Fibroblast of gingiva (primary cell): ENCODE results near the gene ZNF609.

Source experiments
- DNase-seq: peaks from one replicate; pipeline ENCODE4 v3.0.0-alpha.2; 2011; ENCODE audit warnings: low read depth

Gene ZNF609

GRCh38 chr15:64502551-64502950, 42.2 kb downstream of the ZNF609 start:
- DNase-seq, result no peak

GRCh38 chr15:64503197-64503596, 42.8 kb downstream of the ZNF609 start:
- DNase-seq, result no peak

- no peak for DNase-seq
These were observed 43.3 kb downstream of the ZNF609 start for GRCh38 chr15:64503640-64504039.

- peak; percentile 54 for DNase-seq
These were observed 47.0 kb downstream of the ZNF609 start for GRCh38 chr15:64507293-64507802.

GRCh38 chr15:64507845-64508244, 47.5 kb downstream of the ZNF609 start:
- no peak for DNase-seq

GRCh38 chr15:64513823-64514222, 53.4 kb downstream of the ZNF609 start:
- DNase-seq, result no peak

GRCh38 chr15:64515196-64515595, 54.8 kb downstream of the ZNF609 start:
- DNase-seq, result peak; percentile 38

- no peak for DNase-seq
These were observed 55.4 kb downstream of the ZNF609 start for GRCh38 chr15:64515825-64516224.

GRCh38 chr15:64519897-64520296, 59.5 kb downstream of the ZNF609 start:
- DNase-seq, result no peak

- no peak for DNase-seq
These were observed 60.8 kb downstream of the ZNF609 start for GRCh38 chr15:64521201-64521600.

GRCh38 chr15:64521726-64522164, 61.4 kb downstream of the ZNF609 start:
- DNase-seq, result peak; percentile 47

- no peak for DNase-seq
These were observed 61.9 kb downstream of the ZNF609 start for GRCh38 chr15:64522226-64522823.

GRCh38 chr15:64523240-64523639, 62.9 kb downstream of the ZNF609 start:
- no peak for DNase-seq

GRCh38 chr15:64524778-64525177, 64.4 kb downstream of the ZNF609 start:
- no peak for DNase-seq

GRCh38 chr15:64525828-64526530, 65.6 kb downstream of the ZNF609 start:
- DNase-seq, result no peak

GRCh38 chr15:64527263-64527984, 67.0 kb downstream of the ZNF609 start:
- DNase-seq, result peak; percentile 35

- DNase-seq, result no peak
These were observed 68.5 kb downstream of the ZNF609 start for GRCh38 chr15:64528871-64529270.

GRCh38 chr15:64530472-64530871, 70.1 kb downstream of the ZNF609 start:
- DNase-seq, result no peak

- no peak for DNase-seq
These were observed 70.5 kb downstream of the ZNF609 start for GRCh38 chr15:64530918-64531317.

GRCh38 chr15:64532521-64533315, 72.3 kb downstream of the ZNF609 start:
- no peak for DNase-seq

- DNase-seq, result no peak
These were observed 75.3 kb downstream of the ZNF609 start for GRCh38 chr15:64535460-64536243.
